WERI-Rb-1 (cell line): ENCODE measurements around the gene SERPINB6.

Experiments
- DNase-seq: peaks from one replicate; pipeline ENCODE4 v3.0.0-alpha.2; 2020
- H3K27ac ChIP-seq: fragments of 250-450 bp; sonication (Bioruptor Pico); 2 replicates; pipeline ENCODE4 v1.5.1; 2020; ENCODE audit warnings: mild to moderate bottlenecking, moderate library complexity
- H3K27me3 ChIP-seq: fragments of 250-450 bp; sonication (Bioruptor Pico); 2 replicates; pipeline ENCODE4 v1.5.1; 2021; ENCODE audit warnings: mild to moderate bottlenecking, low read depth, moderate library complexity; ENCODE audit not compliant: insufficient read depth, severe bottlenecking
- H3K36me3 ChIP-seq: fragments of 250-450 bp; sonication (Bioruptor Pico); 2 replicates; pipeline ENCODE4 v1.5.1; 2020; ENCODE audit warnings: mild to moderate bottlenecking, moderate library complexity
- H3K4me3 ChIP-seq: 2 replicates; pipeline ENCODE4 v1.5.1; 2011; ENCODE audit warnings: low read depth, mild to moderate bottlenecking, control low read depth, low read length
- H3K9me3 ChIP-seq: fragments of 250-450 bp; sonication (Bioruptor Pico); 2 replicates; pipeline ENCODE4 v1.5.1; 2021; ENCODE audit warnings: mild to moderate bottlenecking, moderate library complexity; ENCODE audit not compliant: severe bottlenecking
- TF ChIP-seq, protein P1 (sequence below): IDR thresholded peaks from 2 replicates; pipeline ENCODE4 v1.5.1; 2011; ENCODE audit warnings: low read depth, mild to moderate bottlenecking, control low read depth, inconsistent platforms, low read length

Gene SERPINB6

DNA sequence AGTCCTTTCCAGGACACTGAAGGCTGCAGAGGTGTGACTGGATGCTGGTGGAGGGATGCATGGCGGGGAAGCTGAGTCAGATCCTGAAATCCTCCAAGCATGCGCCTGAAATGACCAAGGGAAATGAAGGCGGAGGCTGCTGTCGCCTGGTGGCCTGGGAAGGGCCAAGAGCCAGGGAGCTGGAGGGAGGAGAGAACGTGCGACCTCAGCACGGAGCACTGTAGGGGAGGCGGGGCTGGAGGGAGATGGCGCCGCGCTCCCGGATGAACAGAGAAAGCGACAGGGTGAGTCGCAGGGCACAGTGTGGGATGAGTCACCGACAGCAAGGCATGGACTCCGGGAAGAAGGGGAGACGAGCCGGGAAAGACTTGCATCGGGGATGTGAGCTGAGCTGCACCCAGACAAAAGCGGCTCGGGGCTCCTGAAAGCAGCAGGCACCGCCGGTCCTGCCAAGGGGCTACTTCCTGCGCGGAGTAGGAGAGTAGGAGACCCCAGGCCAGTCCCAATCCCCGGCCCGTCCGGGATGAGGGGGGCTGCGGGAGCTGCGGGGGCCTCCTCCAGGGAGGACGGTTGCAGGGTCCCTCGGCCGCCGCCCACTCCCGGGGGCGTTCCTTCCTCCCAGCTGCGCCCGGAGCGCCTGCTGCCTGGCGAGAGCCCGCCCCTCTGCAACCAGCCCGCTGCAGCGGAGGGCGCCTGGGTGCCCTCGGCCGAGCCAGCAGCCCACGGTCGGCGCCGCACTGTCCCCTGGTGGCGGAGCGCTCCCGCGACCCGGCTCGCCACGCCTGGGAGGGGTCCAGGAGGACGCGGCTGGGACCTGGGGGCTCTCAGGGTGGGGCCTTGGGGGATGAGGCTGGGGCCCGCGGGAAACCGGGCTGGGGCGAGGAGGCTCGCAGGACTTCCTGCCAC, 17.3 kb upstream of the SERPINB6 start:
- DNase-seq = peak; percentile 96
- H3K36me3 ChIP-seq = no peaks in the 10 kb centered on the region
- TF ChIP-seq, protein P1, sequence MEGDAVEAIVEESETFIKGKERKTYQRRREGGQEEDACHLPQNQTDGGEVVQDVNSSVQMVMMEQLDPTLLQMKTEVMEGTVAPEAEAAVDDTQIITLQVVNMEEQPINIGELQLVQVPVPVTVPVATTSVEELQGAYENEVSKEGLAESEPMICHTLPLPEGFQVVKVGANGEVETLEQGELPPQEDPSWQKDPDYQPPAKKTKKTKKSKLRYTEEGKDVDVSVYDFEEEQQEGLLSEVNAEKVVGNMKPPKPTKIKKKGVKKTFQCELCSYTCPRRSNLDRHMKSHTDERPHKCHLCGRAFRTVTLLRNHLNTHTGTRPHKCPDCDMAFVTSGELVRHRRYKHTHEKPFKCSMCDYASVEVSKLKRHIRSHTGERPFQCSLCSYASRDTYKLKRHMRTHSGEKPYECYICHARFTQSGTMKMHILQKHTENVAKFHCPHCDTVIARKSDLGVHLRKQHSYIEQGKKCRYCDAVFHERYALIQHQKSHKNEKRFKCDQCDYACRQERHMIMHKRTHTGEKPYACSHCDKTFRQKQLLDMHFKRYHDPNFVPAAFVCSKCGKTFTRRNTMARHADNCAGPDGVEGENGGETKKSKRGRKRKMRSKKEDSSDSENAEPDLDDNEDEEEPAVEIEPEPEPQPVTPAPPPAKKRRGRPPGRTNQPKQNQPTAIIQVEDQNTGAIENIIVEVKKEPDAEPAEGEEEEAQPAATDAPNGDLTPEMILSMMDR = peak; percentile 98
- peak overlapping the region; percentile 69 for H3K4me3 ChIP-seq
- H3K9me3 ChIP-seq = no peaks in the 10 kb centered on the region
- H3K27me3 ChIP-seq = no peaks in the 10 kb centered on the region
- H3K27ac ChIP-seq = peak overlapping the region; percentile 96

DNA sequence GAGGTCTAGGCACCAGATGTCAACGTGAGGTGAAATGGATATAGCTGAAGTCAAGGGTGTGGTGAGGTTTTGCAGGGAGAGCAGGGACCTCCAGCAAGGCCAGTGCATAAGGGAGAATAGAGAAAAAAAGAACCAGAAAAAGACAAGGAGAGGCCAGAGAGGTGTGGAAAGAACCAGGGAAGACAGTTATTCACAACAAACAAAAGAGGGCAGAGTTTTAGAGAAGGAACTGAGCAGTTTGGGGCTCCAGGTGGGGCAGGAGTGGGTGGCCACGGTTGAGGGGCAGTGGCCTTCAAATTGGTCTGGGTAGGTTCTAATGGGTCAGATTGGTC, 16.7 kb upstream of the SERPINB6 start:
- TF ChIP-seq, protein P1 = no peak
- Histone ChIP-seq H3K36me3 (no peaks in the 10 kb centered on the region), H3K9me3 (no peaks in the 10 kb centered on the region), H3K4me3 (peak overlapping the region; percentile 69), H3K27ac (peak overlapping the region; percentile 96), H3K27me3 (no peaks in the 10 kb centered on the region)
- DNase-seq = no peak

DNA sequence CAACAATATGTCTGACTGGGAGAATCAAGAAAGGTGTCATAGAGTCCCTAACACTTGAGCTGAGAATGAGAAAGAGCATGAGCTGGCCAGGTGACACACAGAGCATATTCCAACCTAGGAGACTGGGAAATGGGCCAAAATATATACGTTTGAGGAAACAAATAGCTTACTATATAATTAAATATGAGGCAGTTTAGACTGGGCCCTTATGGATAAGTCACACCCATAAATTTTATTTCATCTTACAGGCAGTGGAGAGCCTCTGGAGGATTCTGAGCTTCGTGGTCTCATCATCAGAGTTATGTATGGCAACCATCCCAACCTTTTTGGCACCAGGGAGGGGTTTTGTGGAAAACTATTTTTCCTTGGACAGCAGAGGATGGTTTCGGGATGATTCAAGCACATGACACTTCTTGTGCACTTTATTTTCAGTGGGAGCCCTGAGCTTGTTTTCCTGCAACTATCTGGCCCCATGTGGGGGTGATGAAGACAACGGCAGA, 15.4 kb upstream of the SERPINB6 start:
- TF ChIP-seq, protein P1 = no peak
- H3K4me3 ChIP-seq = no peak overlapping the region
- H3K36me3 ChIP-seq = no peaks in the 10 kb centered on the region
- H3K27me3 ChIP-seq = no peaks in the 10 kb centered on the region
- no peak overlapping the region for H3K27ac ChIP-seq
- DNase-seq = no peak
- no peaks in the 10 kb centered on the region for H3K9me3 ChIP-seq

DNA sequence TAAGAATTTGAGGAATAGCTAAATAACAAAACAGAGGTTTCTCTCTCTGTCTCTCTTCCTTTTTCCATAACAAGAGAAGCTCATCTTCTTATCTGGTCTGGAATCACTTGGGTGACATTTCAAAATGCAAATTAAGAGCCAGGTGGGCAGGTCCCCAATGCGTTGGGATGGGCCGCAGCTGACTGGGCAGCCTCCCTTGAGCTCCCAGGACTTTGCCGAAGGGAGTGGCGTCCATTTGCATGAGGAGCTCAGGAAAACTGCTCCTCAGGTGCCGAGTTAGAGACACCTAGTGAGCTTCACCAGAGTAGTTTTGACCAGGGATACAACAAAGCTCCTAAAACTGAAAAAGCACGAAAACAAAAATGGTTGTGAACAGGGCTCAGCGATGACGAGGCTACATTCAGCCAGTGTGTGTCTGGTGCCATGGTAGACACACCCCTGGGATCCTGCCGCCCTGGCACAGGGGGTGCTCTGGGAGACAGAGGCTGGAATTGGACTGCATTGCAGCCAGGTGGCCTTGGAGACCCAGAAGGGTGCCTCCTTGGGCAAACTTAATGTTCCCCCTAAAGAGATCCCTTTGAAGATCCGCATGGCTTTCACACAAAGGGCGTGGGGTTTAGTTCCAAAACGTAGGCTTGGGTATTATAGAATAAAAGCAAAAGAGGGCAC, 13.5 kb upstream of the SERPINB6 start:
- no peaks in the 10 kb centered on the region for H3K9me3 ChIP-seq
- TF ChIP-seq, protein P1 = no peak
- H3K27me3 ChIP-seq = no peaks in the 10 kb centered on the region
- H3K4me3 ChIP-seq = no peak overlapping the region
- DNase-seq = no peak
- H3K36me3 ChIP-seq = no peaks in the 10 kb centered on the region
- H3K27ac ChIP-seq = no peak overlapping the region

DNA sequence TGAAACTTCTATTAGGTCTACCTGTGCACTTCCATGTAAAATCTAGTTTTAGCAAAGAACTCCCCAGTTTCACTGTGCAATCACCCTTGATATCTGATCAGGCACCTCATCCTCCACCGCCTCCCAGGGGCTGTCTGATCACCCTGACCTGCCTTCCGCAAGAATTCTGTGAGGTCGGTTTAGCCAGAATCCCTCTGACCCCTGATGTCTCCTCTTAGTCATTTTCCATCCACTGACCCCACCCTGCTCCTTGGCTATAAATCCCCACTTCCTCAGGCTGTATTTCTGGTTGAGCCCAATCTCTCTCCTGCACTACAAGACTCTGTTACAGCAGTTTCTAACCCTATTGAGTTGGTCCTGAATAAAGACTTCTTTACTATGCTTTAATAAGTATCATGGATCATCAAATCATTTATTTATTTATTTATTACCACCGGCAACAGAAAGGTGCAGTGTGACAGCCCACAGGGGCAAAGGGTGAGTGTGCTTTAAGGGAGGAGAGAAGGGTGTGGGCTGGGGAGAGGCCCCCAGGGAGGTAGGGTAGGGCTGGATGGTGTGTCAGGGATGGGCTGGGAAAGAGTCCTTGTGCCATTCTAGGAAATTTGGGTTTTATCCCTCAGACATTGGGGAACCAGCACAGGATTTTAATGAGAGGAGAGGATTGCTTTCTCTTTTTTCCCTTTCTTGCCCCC, 11.2 kb upstream of the SERPINB6 start:
- H3K4me3 ChIP-seq = no peak overlapping the region
- no peaks in the 10 kb centered on the region for H3K27me3 ChIP-seq
- TF ChIP-seq, protein P1 = no peak
- no peaks in the 10 kb centered on the region for H3K9me3 ChIP-seq
- no peaks in the 10 kb centered on the region for H3K36me3 ChIP-seq
- no peak for DNase-seq
- no peak overlapping the region for H3K27ac ChIP-seq
